K562 (cell line): ENCODE measurements around the gene MED16. TPM values are rescaled to one million over a fixed set of nuclear protein-coding genes. Genes with fewer than 3 reads are reported as not detected.

Experiments
- ATAC-seq: fragments of 200-7000 bp; cut with Tn5 transposase; 3 replicates; pipeline ENCODE4 v1.9.1; 2020; ENCODE audit warnings: moderate library complexity
- BruUV-seq: library from RNA; stranded (reverse); fragments of 400-500 nt; replicated peaks from 2 replicates; lab custom pipeline; 2021; lab: Mats Ljungman, UMichigan
- CTCF ChIA-PET: fragments of 300-600 bp; formaldehyde crosslinking; extraction: SDS; loops from one replicate; lab custom pipeline; 2021; ENCODE audit warnings: low intra/inter-chr PET ratio; lab: Yijun Ruan, JAX
- POLR2A ChIA-PET: fragments of 300-600, 350-650 bp; sonication (Branson Sonifier 250); formaldehyde crosslinking; extraction: SDS; loops from one replicate; lab custom pipeline; 2021; ENCODE audit warnings: antibody characterized with exemption, inconsistent platforms; lab: Yijun Ruan, JAX
- DNase-seq, 4 experiments: peaks; one replicate each; pipeline versions ENCODE4 v3.0.0 to v3.0.0-alpha.2; 2011 to 2018; ENCODE audit warnings: low spot score in 3 of 4, mixed read lengths in 3 of 4; ENCODE audit errors: extremely low read depth in 1 of 4
- FAIRE-seq: peaks from 2 replicates; lab custom pipeline; 2011; peaks lifted over from hg19 to GRCh38; lab: Jason Lieb, UNC
- H2AFZ ChIP-seq: 2 replicates; pipeline ENCODE4 v1.6.0; 2011; ENCODE audit warnings: low read depth, low read length, control low read depth, inconsistent platforms
- H3K27ac ChIP-seq: fragments of 200-600 bp; 3 replicates; pipeline ENCODE4 v1.8.0; 2011; ENCODE audit warnings: low read depth, mild to moderate bottlenecking, control low read depth, inconsistent platforms, low read length, moderate library complexity, mixed read lengths; ENCODE audit errors: extremely low read depth
- H3K27me3 ChIP-seq, 2 experiments: fragments of 300-600 bp in 1 of 2; 2 replicates in 1 of 2; 3 replicates in 1 of 2; pipeline versions ENCODE4 v1.6.0 to v1.8.0; 2011; ENCODE audit warnings: inconsistent platforms in 2 of 2, low read length in 2 of 2, mild to moderate bottlenecking in 1 of 2, mixed read lengths in 1 of 2, moderate library complexity in 1 of 2; ENCODE audit not compliant: control insufficient read depth in 2 of 2, insufficient read depth in 2 of 2
- H3K36me3 ChIP-seq: fragments of 300-600 bp; 3 replicates; pipeline ENCODE4 v1.8.0; 2011; ENCODE audit warnings: mild to moderate bottlenecking, low read length, inconsistent platforms; ENCODE audit not compliant: control insufficient read depth, insufficient read depth
- H3K4me1 ChIP-seq, 2 experiments: fragments of 200-600 bp in 1 of 2; replicated peaks in 1 of 2; 2 replicates in 1 of 2; 3 replicates in 1 of 2; pipeline versions ENCODE4 v1.5.1 to v1.8.0; 2011; ENCODE audit warnings: inconsistent platforms in 2 of 2, low read length in 2 of 2, mild to moderate bottlenecking in 1 of 2, mixed read lengths in 1 of 2, moderate library complexity in 1 of 2; ENCODE audit not compliant: control insufficient read depth in 2 of 2, insufficient read depth in 2 of 2
- H3K4me2 ChIP-seq: 2 replicates; pipeline ENCODE4 v1.6.1; 2011; ENCODE audit warnings: low read length, control low read depth, inconsistent platforms, mixed read lengths; ENCODE audit not compliant: insufficient read depth
- H3K4me3 ChIP-seq: fragments of 200-600 bp; sonication (generic), shearing (Covaris generic); 2 replicates; pipeline ENCODE4 v1.5.1; 2016; ENCODE audit warnings: control low read depth, inconsistent platforms
- H3K79me2 ChIP-seq: fragments of 200-600 bp; 3 replicates; pipeline ENCODE4 v1.8.0; 2011; ENCODE audit warnings: low read length, inconsistent platforms; ENCODE audit not compliant: control insufficient read depth, insufficient read depth
- H3K9ac ChIP-seq, 2 experiments: 2 replicates each; pipeline versions ENCODE4 v1.6.0 to v1.6.1; 2011; ENCODE audit warnings: low read depth in 2 of 2, low read length in 2 of 2, control low read depth in 1 of 2, inconsistent platforms in 1 of 2, mild to moderate bottlenecking in 1 of 2, mixed read lengths in 1 of 2; ENCODE audit not compliant: insufficient read depth in 1 of 2
- H3K9me1 ChIP-seq: one replicate; pipeline ENCODE4 v1.6.0; 2011; ENCODE audit warnings: inconsistent platforms, mild to moderate bottlenecking, low read length, moderate library complexity; ENCODE audit not compliant: control insufficient read depth, insufficient read depth
- H3K9me3 ChIP-seq: replicated peaks from 2 replicates; pipeline ENCODE4 v1.5.1; 2011; ENCODE audit warnings: low read depth, low read length, inconsistent platforms; ENCODE audit not compliant: control insufficient read depth, insufficient read depth
- H4K20me1 ChIP-seq: replicated peaks from 2 replicates; pipeline ENCODE4 v1.6.1; 2011; ENCODE audit warnings: low read length, inconsistent platforms, mixed read lengths; ENCODE audit not compliant: control insufficient read depth, insufficient read depth
- CHD1 ChIP-seq: fragments of 200-600 bp; sonication (generic); IDR thresholded peaks from one replicate; pipeline ENCODE4 v1.6.1; 2012; ENCODE audit warnings: mild to moderate bottlenecking, moderate library complexity, low read length, inconsistent platforms
- ELF1 ChIP-seq: fragments of 200-800 bp; sonication (Bioruptor generic); IDR thresholded peaks from 2 replicates; pipeline ENCODE4 v1.6.1; 2016; ENCODE audit warnings: missing genetic modification characterization, missing compliant biosample characterization
- MEF2D ChIP-seq: conservative IDR thresholded peaks from 2 replicates; pipeline ENCODE4 v1.6.1; 2016; ENCODE audit warnings: low read depth, missing genetic modification characterization, missing compliant biosample characterization
- PREB ChIP-seq: sonication (generic); formaldehyde crosslinking; IDR thresholded peaks from 2 replicates; pipeline ENCODE4 v1.8.1; 2023; ENCODE audit warnings: mild to moderate bottlenecking, missing genetic modification reagents
- RBBP5 ChIP-seq: fragments of 200-600 bp; sonication (generic); IDR thresholded peaks from 2 replicates; pipeline ENCODE4 v1.6.1; 2012; ENCODE audit warnings: borderline replicate concordance, mild to moderate bottlenecking, low read length, control low read depth, inconsistent platforms; ENCODE audit not compliant: insufficient read depth, poor library complexity, severe bottlenecking
- RHOXF2B ChIP-seq: fragments of 250-450 bp; sonication (Bioruptor Pico); conservative IDR thresholded peaks from 2 replicates; pipeline ENCODE4 v1.5.1; 2021
- SAFB ChIP-seq: fragments of 200-400 bp; formaldehyde crosslinking; IDR thresholded peaks from 2 replicates; pipeline ENCODE4 v1.6.1; 2017; ENCODE audit warnings: low read depth, low read length, borderline replicate concordance
- SPI1 ChIP-seq: IDR thresholded peaks from 2 replicates; pipeline ENCODE4 v1.6.1; 2011; ENCODE audit warnings: low read depth, low read length, control low read depth, borderline replicate concordance
- WGBS: fragments of 100-300 bp; shearing (Covaris generic); methylation state at CpG from one replicate; pipeline ENCODE4 v1.1.6; 2016; ENCODE audit warnings: low coverage, mixed read lengths; ENCODE audit not compliant: insufficient coverage; ENCODE audit errors: missing lambda C conversion rate; 5-methylcytosine and 5-hydroxymethylcytosine counted together
- in situ Hi-C: fragments of 300-500 bp; cut with MboI; formaldehyde crosslinking; loops from 4 replicates; pipeline ENCODE4 v1.15.0; 2018; ENCODE audit warnings: inconsistent platforms, mixed read lengths
- intact Hi-C: fragments of 100-400 bp; cut with micrococcal nuclease; formaldehyde crosslinking; loops from 2 replicates; pipeline ENCODE4 v1.14.2; 2022
- polyA plus RNA-seq, 8 experiments: library from polyadenylated mRNA; depleted of rRNA in 4 of 8; stranded (reverse) in 5 of 8; unstranded in 3 of 8; fragments of >200 nt; fragmentation: Nextera tagmentation in 2 of 8; fragmentation: Illumina TruSeq in 1 of 8; extraction: Ambion mirVana in 2 of 8; extraction: Trizol in 1 of 8; gene quantifications; 2 replicates each; pipeline versions ENCODE4 v1.2.1 to v1.2.3, GENCODE V29; 2011 to 2014; ENCODE audit warnings: inconsistent platforms in 1 of 8, missing spikeins in 1 of 8
- total RNA-seq, 7 experiments: library from RNA; depleted of rRNA in 6 of 7; stranded (reverse); fragments of >200 nt in 6 of 7; fragmentation: Illumina TruSeq in 2 of 7; extraction: Trizol in 2 of 7; gene quantifications; 2 replicates each; pipeline versions ENCODE4 v1.2.1 to v1.2.3, GENCODE V29; 2011 to 2021; ENCODE audit warnings: low replicate concordance in 1 of 7

The MED16 gene
- total and polyA plus RNA-seq, 9 of the 15 experiments (the other 6 are each of a cell fraction or from before 2014, with no cell fraction given) = 0.89 to 59.9 (median 8.6) TPM

- H3K9me3 ChIP-seq = no peaks in the 10 kb centered on the region
- H3K4me1 ChIP-seq = peaks cover 16 to 69% of the 10 kb centered on the region in 2 experiments
- no peaks in the 10 kb centered on the region for H3K27me3 ChIP-seq
- CTCF ChIA-PET = no interaction called here
- H3K79me2 ChIP-seq = no peaks in the 10 kb centered on the region
- WGBS = no CpG with 5 or more reads among the region's 13 CpGs
- H3K4me3 ChIP-seq = no peak overlapping the region
- FAIRE-seq = no peak
- peaks cover 77% of the 10 kb centered on the region; the same call in 2 of the 3 replicates for H3K36me3 ChIP-seq
- peak overlapping the region; percentile 44; the same call in 2 of the 3 replicates for H3K27ac ChIP-seq
- intact Hi-C loops = no loop called here
- no peak overlapping the region for H3K9ac ChIP-seq
- peak; percentile 90 for ATAC-seq
- H2AFZ ChIP-seq = no peak overlapping the region
- TF ChIP-seq CHD1 = no peak
- 0 out of 2 replicates have a peak, but pooled peaks have one; percentile 51 for TF ChIP-seq ELF1 (tag)
- no peak for TF ChIP-seq SAFB
- TF ChIP-seq RBBP5 = no peak
- no peak for TF ChIP-seq RHOXF2B
- 0 out of 2 replicates have a peak, but pooled peaks have one; percentile 5 for TF ChIP-seq SPI1
- no peak for TF ChIP-seq MEF2D (tag)
- no peak for TF ChIP-seq PREB (CRISPR knock-in tag)
- H4K20me1 ChIP-seq = no peaks in the 10 kb centered on the region; the same call in 1 of the 2 replicates
- peak; percentile 69 to 86 (median 77) for DNase-seq
- no peak overlapping the region; the same call in 1 of the 2 replicates for H3K4me2 ChIP-seq
- H3K9me1 ChIP-seq = no peaks in the 10 kb centered on the region
- no TSS peak for BruUV-seq
- POLR2A ChIA-PET = interaction anchor here (2.0 kb wide), 1 partner anchor 35 kb away, joined by 7 read pairs; no protein-coding TSS in a partner anchor
- in situ Hi-C loops = no loop called here
Measured at GRCh38 chr19:873084-873483, 19.9 kb downstream of the MED16 start.
